Measurements from ENCODE around the gene WNT9B.

The WNT9B gene

DNA sequence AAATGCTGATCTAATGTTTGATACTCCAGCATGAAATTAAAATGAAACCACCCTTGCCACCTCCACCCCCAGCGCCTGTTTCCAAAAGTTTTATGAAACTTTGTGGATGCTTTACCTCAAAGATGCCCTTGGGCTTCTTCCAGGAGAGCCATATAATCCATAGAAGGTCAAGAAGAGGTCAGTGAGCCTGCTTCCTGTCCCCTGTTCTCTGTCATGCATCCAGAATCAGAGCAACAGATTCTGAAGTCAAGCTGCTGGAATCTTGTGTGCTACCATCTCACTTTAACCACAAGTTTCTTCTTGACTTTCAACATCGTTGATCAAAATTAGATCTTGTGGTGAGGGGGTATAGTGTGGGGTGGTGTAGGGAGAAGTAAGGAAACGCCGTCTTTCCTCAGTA lies 80.2 kb downstream of the WNT9B start:
- TF ChIP-seq, protein P1, sequence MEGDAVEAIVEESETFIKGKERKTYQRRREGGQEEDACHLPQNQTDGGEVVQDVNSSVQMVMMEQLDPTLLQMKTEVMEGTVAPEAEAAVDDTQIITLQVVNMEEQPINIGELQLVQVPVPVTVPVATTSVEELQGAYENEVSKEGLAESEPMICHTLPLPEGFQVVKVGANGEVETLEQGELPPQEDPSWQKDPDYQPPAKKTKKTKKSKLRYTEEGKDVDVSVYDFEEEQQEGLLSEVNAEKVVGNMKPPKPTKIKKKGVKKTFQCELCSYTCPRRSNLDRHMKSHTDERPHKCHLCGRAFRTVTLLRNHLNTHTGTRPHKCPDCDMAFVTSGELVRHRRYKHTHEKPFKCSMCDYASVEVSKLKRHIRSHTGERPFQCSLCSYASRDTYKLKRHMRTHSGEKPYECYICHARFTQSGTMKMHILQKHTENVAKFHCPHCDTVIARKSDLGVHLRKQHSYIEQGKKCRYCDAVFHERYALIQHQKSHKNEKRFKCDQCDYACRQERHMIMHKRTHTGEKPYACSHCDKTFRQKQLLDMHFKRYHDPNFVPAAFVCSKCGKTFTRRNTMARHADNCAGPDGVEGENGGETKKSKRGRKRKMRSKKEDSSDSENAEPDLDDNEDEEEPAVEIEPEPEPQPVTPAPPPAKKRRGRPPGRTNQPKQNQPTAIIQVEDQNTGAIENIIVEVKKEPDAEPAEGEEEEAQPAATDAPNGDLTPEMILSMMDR (IDR thresholded peaks at IDR 0.05; ENCODE audit: insufficient read depth, low read length) = no peak
- TF ChIP-seq SPI1 (IDR thresholded peaks at IDR 0.05; ENCODE audit: borderline replicate concordance, low read depth) = no peak
- no peak for TF ChIP-seq POLR2AphosphoS5 (IDR thresholded peaks at IDR 0.05; ENCODE audit: low read depth)
- TF ChIP-seq, protein P2, sequence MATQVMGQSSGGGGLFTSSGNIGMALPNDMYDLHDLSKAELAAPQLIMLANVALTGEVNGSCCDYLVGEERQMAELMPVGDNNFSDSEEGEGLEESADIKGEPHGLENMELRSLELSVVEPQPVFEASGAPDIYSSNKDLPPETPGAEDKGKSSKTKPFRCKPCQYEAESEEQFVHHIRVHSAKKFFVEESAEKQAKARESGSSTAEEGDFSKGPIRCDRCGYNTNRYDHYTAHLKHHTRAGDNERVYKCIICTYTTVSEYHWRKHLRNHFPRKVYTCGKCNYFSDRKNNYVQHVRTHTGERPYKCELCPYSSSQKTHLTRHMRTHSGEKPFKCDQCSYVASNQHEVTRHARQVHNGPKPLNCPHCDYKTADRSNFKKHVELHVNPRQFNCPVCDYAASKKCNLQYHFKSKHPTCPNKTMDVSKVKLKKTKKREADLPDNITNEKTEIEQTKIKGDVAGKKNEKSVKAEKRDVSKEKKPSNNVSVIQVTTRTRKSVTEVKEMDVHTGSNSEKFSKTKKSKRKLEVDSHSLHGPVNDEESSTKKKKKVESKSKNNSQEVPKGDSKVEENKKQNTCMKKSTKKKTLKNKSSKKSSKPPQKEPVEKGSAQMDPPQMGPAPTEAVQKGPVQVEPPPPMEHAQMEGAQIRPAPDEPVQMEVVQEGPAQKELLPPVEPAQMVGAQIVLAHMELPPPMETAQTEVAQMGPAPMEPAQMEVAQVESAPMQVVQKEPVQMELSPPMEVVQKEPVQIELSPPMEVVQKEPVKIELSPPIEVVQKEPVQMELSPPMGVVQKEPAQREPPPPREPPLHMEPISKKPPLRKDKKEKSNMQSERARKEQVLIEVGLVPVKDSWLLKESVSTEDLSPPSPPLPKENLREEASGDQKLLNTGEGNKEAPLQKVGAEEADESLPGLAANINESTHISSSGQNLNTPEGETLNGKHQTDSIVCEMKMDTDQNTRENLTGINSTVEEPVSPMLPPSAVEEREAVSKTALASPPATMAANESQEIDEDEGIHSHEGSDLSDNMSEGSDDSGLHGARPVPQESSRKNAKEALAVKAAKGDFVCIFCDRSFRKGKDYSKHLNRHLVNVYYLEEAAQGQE (IDR thresholded peaks at IDR 0.05; ENCODE audit: insufficient replicate concordance, low read depth) = no peak
- TF ChIP-seq GABPA (IDR thresholded peaks at IDR 0.05; ENCODE audit: low read depth) = no peak
- H3K4me3 ChIP-seq (replicated peaks; ENCODE audit: insufficient read depth, low read length) = no peak overlapping the region
- no peak for DNase-seq (ENCODE audit: low read depth in 1 of 2, low spot score in 1 of 2)
- no peak overlapping the region for H3K27ac ChIP-seq (replicated peaks)
- no peaks in the 10 kb centered on the region for H3K27me3 ChIP-seq (ENCODE audit: insufficient read depth, poor library complexity, severe bottlenecking)

DNA sequence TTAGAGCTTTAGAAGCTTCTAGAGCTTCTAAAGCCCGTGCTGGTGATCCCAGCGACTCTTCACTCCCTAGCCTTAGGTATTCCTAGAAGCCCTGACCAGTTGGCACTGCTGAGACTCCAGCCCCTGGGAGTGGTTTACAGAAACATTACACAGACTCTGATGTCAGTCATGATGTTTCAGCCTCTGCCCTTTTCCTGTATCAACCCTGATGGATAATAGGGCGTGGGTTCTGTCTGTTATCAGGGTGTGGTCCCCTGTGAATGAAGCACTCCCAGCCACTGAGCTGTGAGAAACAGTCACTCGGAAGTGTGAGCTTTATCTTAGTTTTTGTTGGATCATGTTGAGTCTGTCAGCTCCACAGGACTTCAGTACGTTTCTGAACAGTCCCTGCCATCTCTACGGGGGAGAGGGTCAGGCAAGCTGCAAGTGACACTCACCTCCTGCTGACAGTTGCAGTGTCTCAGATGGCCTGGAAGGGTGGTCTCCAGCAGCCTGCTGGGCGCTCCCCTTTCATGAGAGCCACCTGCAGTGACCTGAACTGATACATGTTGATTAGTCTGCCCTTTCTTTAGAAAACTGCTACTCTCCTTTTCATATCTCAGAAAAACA lies 84.4 kb downstream of the WNT9B start:
- no peak overlapping the region for H3K27ac ChIP-seq (replicated peaks)
- TF ChIP-seq POLR2AphosphoS5 (IDR thresholded peaks at IDR 0.05; ENCODE audit: low read depth) (no peak), GABPA (IDR thresholded peaks at IDR 0.05; ENCODE audit: low read depth) (no peak), SPI1 (IDR thresholded peaks at IDR 0.05; ENCODE audit: borderline replicate concordance, low read depth) (no peak)
- TF ChIP-seq, protein P2 (IDR thresholded peaks at IDR 0.05; ENCODE audit: insufficient replicate concordance, low read depth) = no peak
- TF ChIP-seq, protein P1 (IDR thresholded peaks at IDR 0.05; ENCODE audit: insufficient read depth, low read length) = no peak
- DNase-seq (ENCODE audit: low read depth in 1 of 2, low spot score in 1 of 2) = no peak

More for the DNA sequence above, 84.4 kb downstream of the WNT9B start:
- H3K27me3 ChIP-seq (ENCODE audit: insufficient read depth, poor library complexity, severe bottlenecking) = no peaks in the 10 kb centered on the region
- H3K4me3 ChIP-seq (replicated peaks; ENCODE audit: insufficient read depth, low read length) = no peak overlapping the region

Data from HL-60 (cell line).